ENCODE data around the gene CACNA2D3. TPM values are rescaled to one million over a fixed set of nuclear protein-coding genes. Genes with fewer than 3 reads are reported as not detected.

Gene CACNA2D3
- total RNA-seq, 1 donor from 2014 or later: 17.2 TPM

GRCh38 chr3:54714035-54714434, 591.7 kb downstream of the CACNA2D3 start:
- DNase-seq (ENCODE audit: extremely low spot score in 2 of 2): no peak
- TF ChIP-seq POLR2AphosphoS5 (IDR thresholded peaks at IDR 0.05; ENCODE audit: insufficient read depth in 1 of 2, low read depth in 1 of 2) (no peak), POLR2A (IDR thresholded peaks at IDR 0.05) (no peak), CTCF (IDR thresholded peaks at IDR 0.05) (no peak)
- H3K9me3 ChIP-seq: no peaks in the 10 kb centered on the region
- no peaks in the 10 kb centered on the region for H3K27me3 ChIP-seq
- no peak overlapping the region for H3K4me3 ChIP-seq
- H3K36me3 ChIP-seq: no peaks in the 10 kb centered on the region
- H3K27ac ChIP-seq: no peak overlapping the region
- intact Hi-C loops (cut with DNase I): no loop called here
- no peaks in the 10 kb centered on the region for H3K4me1 ChIP-seq

GRCh38 chr3:54717506-54717905, 595.2 kb downstream of the CACNA2D3 start:
- no peak for DNase-seq (ENCODE audit: extremely low spot score in 2 of 2)
- Histone ChIP-seq H3K9me3 (no peaks in the 10 kb centered on the region), H3K36me3 (no peaks in the 10 kb centered on the region), H3K27ac (no peak overlapping the region), H3K27me3 (no peaks in the 10 kb centered on the region), H3K4me3 (no peak overlapping the region), H3K4me1 (no peaks in the 10 kb centered on the region)
- no peak for TF ChIP-seq POLR2AphosphoS5 (IDR thresholded peaks at IDR 0.05; ENCODE audit: insufficient read depth in 1 of 2, low read depth in 1 of 2)
- TF ChIP-seq POLR2A (IDR thresholded peaks at IDR 0.05): no peak
- TF ChIP-seq CTCF (IDR thresholded peaks at IDR 0.05): no peak
- intact Hi-C loops (cut with DNase I): no loop called here

GRCh38 chr3:54719914-54720313, 597.6 kb downstream of the CACNA2D3 start:
- no peaks in the 10 kb centered on the region for H3K36me3 ChIP-seq
- H3K4me3 ChIP-seq: no peak overlapping the region
- no peak for DNase-seq (ENCODE audit: extremely low spot score in 2 of 2)
- no peaks in the 10 kb centered on the region for H3K4me1 ChIP-seq
- TF ChIP-seq CTCF (IDR thresholded peaks at IDR 0.05) (no peak), POLR2A (IDR thresholded peaks at IDR 0.05) (no peak), POLR2AphosphoS5 (IDR thresholded peaks at IDR 0.05; ENCODE audit: insufficient read depth in 1 of 2, low read depth in 1 of 2) (no peak)
- no peak overlapping the region for H3K27ac ChIP-seq
- no peaks in the 10 kb centered on the region for H3K27me3 ChIP-seq
- intact Hi-C loops (cut with DNase I): no loop called here
- H3K9me3 ChIP-seq: no peaks in the 10 kb centered on the region

GRCh38 chr3:54720604-54721003, 598.3 kb downstream of the CACNA2D3 start:
- Histone ChIP-seq H3K36me3 (no peaks in the 10 kb centered on the region), H3K9me3 (no peaks in the 10 kb centered on the region), H3K4me1 (no peaks in the 10 kb centered on the region), H3K27me3 (no peaks in the 10 kb centered on the region), H3K27ac (no peak overlapping the region), H3K4me3 (no peak overlapping the region)
- no peak for DNase-seq (ENCODE audit: extremely low spot score in 2 of 2)
- intact Hi-C loops (cut with DNase I): no loop called here
- TF ChIP-seq POLR2AphosphoS5 (IDR thresholded peaks at IDR 0.05; ENCODE audit: insufficient read depth in 1 of 2, low read depth in 1 of 2) (no peak), POLR2A (IDR thresholded peaks at IDR 0.05) (no peak), CTCF (IDR thresholded peaks at IDR 0.05) (no peak)

GRCh38 chr3:54731732-54732445, 609.5 kb downstream of the CACNA2D3 start:
- Histone ChIP-seq H3K27ac (no peak overlapping the region), H3K36me3 (no peaks in the 10 kb centered on the region), H3K4me1 (peaks cover 7% of the 10 kb centered on the region), H3K27me3 (no peaks in the 10 kb centered on the region), H3K4me3 (no peak overlapping the region), H3K9me3 (no peaks in the 10 kb centered on the region)
- no peak for DNase-seq (ENCODE audit: extremely low spot score in 2 of 2)
- TF ChIP-seq CTCF (IDR thresholded peaks at IDR 0.05) (no peak), POLR2AphosphoS5 (IDR thresholded peaks at IDR 0.05; ENCODE audit: insufficient read depth in 1 of 2, low read depth in 1 of 2) (no peak), POLR2A (IDR thresholded peaks at IDR 0.05) (no peak)
- intact Hi-C loops (cut with DNase I): no loop called here
